GM23248 (cell line): ENCODE data around the gene ZFP92. TPM values are rescaled to one million over a fixed set of nuclear protein-coding genes. Genes with fewer than 3 reads are reported as not detected.

Experiments
- DNase-seq: peaks from one replicate; pipeline ENCODE4 v3.0.0-alpha.2; 2015
- H2AFZ ChIP-seq: fragments of 200-600 bp; sonication (generic); 2 replicates; pipeline ENCODE4 v1.6.1; 2016; ENCODE audit warnings: antibody characterized with exemption
- H3F3A ChIP-seq: fragments of 200-600 bp; sonication (generic); 2 replicates; pipeline ENCODE4 v1.6.1; 2016; ENCODE audit warnings: mild to moderate bottlenecking, antibody characterized with exemption, mixed run types; ENCODE audit not compliant: insufficient read depth
- H3K27ac ChIP-seq: fragments of 200-600 bp; sonication (generic); 2 replicates; pipeline ENCODE4 v1.5.1; 2016; ENCODE audit warnings: mild to moderate bottlenecking
- H3K27me3 ChIP-seq: fragments of 200-600 bp; sonication (generic); replicated peaks from 2 replicates; pipeline ENCODE4 v1.6.1; 2016; ENCODE audit warnings: mild to moderate bottlenecking; ENCODE audit not compliant: insufficient read depth
- H3K36me3 ChIP-seq: fragments of 200-600 bp; sonication (generic); 2 replicates; pipeline ENCODE4 v1.6.1; 2016; ENCODE audit warnings: low read depth, mild to moderate bottlenecking
- H3K4me1 ChIP-seq: fragments of 200-600 bp; sonication (generic); 2 replicates; pipeline ENCODE4 v1.6.1; 2016; ENCODE audit warnings: mild to moderate bottlenecking; ENCODE audit not compliant: insufficient read depth
- H3K4me2 ChIP-seq: fragments of 200-600 bp; sonication (generic); one replicate; pipeline ENCODE4 v1.6.1; 2016; ENCODE audit warnings: mild to moderate bottlenecking; ENCODE audit not compliant: unreplicated experiment
- H3K4me3 ChIP-seq: fragments of 200-600 bp; sonication (generic); 2 replicates; pipeline ENCODE4 v1.5.1; 2016; ENCODE audit warnings: mild to moderate bottlenecking
- H3K79me2 ChIP-seq: fragments of 200-600 bp; sonication (generic); 2 replicates; pipeline ENCODE4 v1.6.1; 2016; ENCODE audit warnings: mild to moderate bottlenecking; ENCODE audit not compliant: insufficient read depth
- H3K9ac ChIP-seq: fragments of 200-600 bp; sonication (generic); 2 replicates; pipeline ENCODE4 v1.6.1; 2016; ENCODE audit warnings: mild to moderate bottlenecking
- H3K9me2 ChIP-seq: fragments of 200-600 bp; sonication (generic); 2 replicates; pipeline ENCODE4 v1.6.1; 2016; ENCODE audit warnings: mixed run types, mild to moderate bottlenecking, moderate library complexity; ENCODE audit not compliant: insufficient read depth
- H3K9me3 ChIP-seq: fragments of 200-600 bp; sonication (generic); one replicate; pipeline ENCODE4 v1.6.1; 2017; ENCODE audit warnings: low read depth
- H4K20me1 ChIP-seq: fragments of 200-600 bp; sonication (generic); 2 replicates; pipeline ENCODE4 v1.6.0; 2016; ENCODE audit not compliant: insufficient read depth
- EZH2 ChIP-seq: fragments of 200-600 bp; sonication (generic); IDR thresholded peaks from 2 replicates; pipeline ENCODE4 v1.6.1; 2018; ENCODE audit warnings: antibody characterized with exemption, mild to moderate bottlenecking; ENCODE audit not compliant: insufficient read depth, poor library complexity, severe bottlenecking
- EZH2phosphoT487 ChIP-seq: fragments of 200-600 bp; sonication (generic); IDR thresholded peaks from 2 replicates; pipeline ENCODE4 v1.6.1; 2018; ENCODE audit warnings: antibody characterized with exemption, moderate library complexity, mild to moderate bottlenecking, low read depth; ENCODE audit not compliant: insufficient read depth
- WGBS, 2 experiments: methylation state at CpG; one replicate each; pipeline ENCODE4 v1.1.6; 2015 to 2017; ENCODE audit warnings: low lambda C conversion rate in 2 of 2, low coverage in 1 of 2; ENCODE audit errors: missing lambda C conversion rate in 2 of 2; 5-methylcytosine and 5-hydroxymethylcytosine counted together
- in situ Hi-C: fragments of 300-500 bp; cut with MboI; formaldehyde crosslinking; loops from 2 replicates; pipeline ENCODE4 v1.15.0; 2020
- polyA plus RNA-seq: library from polyadenylated mRNA; unstranded; fragments of >200 nt; fragmentation: Nextera tagmentation; extraction: Ambion mirVana; gene quantifications from 2 replicates; pipeline ENCODE4 v1.2.1, GENCODE V29; 2016
- total RNA-seq: library from RNA; depleted of rRNA; stranded (reverse); fragments of >200 nt; shearing (Covaris generic); gene quantifications from 2 replicates; pipeline ENCODE4 v1.2.3, GENCODE V29; 2014

The ZFP92 gene
- total and polyA plus RNA-seq, 2 experiments from 2014 or later = 0.11 TPM; not detected in 1

GRCh38 chrX:153416781-153417450, 5.6 kb downstream of the ZFP92 start:
- no peak for TF ChIP-seq EZH2
- TF ChIP-seq EZH2phosphoT487 = no peak
- Histone ChIP-seq H3K9me3 (no peaks in the 10 kb centered on the region), H3K27me3 (no peaks in the 10 kb centered on the region; the same call in 1 of the 2 replicates), H3K4me1 (no peaks in the 10 kb centered on the region), H3K36me3 (no peaks in the 10 kb centered on the region), H2AFZ (no peak overlapping the region), H3K79me2 (no peaks in the 10 kb centered on the region), H3K9me2 (no peaks in the 10 kb centered on the region), H3K4me2 (no peak overlapping the region), H3F3A (no peaks in the 10 kb centered on the region), H3K4me3 (no peak overlapping the region), H3K9ac (no peak overlapping the region), H3K27ac (no peak overlapping the region), H4K20me1 (no peaks in the 10 kb centered on the region)
- 32 to 34% methylated on average over 12 of the region's 12 CpGs for WGBS, 2 experiments
- in situ Hi-C loops = no loop called here
- DNase-seq = no peak

- in situ Hi-C loops = no loop called here
Measured at GRCh38 chrX:153417637-153418036, 6.4 kb downstream of the ZFP92 start.

GRCh38 chrX:153420851-153421599, 9.8 kb downstream of the ZFP92 start:
- Histone ChIP-seq H4K20me1 (no peaks in the 10 kb centered on the region), H3K79me2 (no peaks in the 10 kb centered on the region), H2AFZ (no peak overlapping the region), H3K4me1 (no peaks in the 10 kb centered on the region), H3K9me3 (no peaks in the 10 kb centered on the region), H3K27me3 (no peaks in the 10 kb centered on the region), H3K9ac (no peak overlapping the region), H3K27ac (no peak overlapping the region), H3K4me2 (no peak overlapping the region), H3K9me2 (no peaks in the 10 kb centered on the region), H3F3A (no peaks in the 10 kb centered on the region), H3K4me3 (no peak overlapping the region), H3K36me3 (no peaks in the 10 kb centered on the region)
- TF ChIP-seq EZH2 (no peak), EZH2phosphoT487 (no peak)
- 91 to 96% methylated on average over 12 to 60 of the region's 91 CpGs for WGBS, 2 experiments
- in situ Hi-C loops = no loop called here
- DNase-seq = no peak

More at GRCh38 chrX:153417637-153418036, 6.4 kb downstream of the ZFP92 start:
- no peak overlapping the region for H3K27ac ChIP-seq
- H3K4me3 ChIP-seq = no peak overlapping the region
- H3K9ac ChIP-seq = no peak overlapping the region
- no peak overlapping the region for H3K4me2 ChIP-seq
- TF ChIP-seq EZH2phosphoT487 = no peak
- no peaks in the 10 kb centered on the region for H3K4me1 ChIP-seq
- no peaks in the 10 kb centered on the region for H4K20me1 ChIP-seq
- no peaks in the 10 kb centered on the region for H3K9me3 ChIP-seq
- no peak for DNase-seq
- no peaks in the 10 kb centered on the region for H3F3A ChIP-seq
- WGBS, 2 experiments = 59 to 74% methylated on average over 4 to 8 of the region's 8 CpGs
- H2AFZ ChIP-seq = no peak overlapping the region
- no peaks in the 10 kb centered on the region for H3K27me3 ChIP-seq
- H3K79me2 ChIP-seq = no peaks in the 10 kb centered on the region
- no peaks in the 10 kb centered on the region for H3K9me2 ChIP-seq
- no peaks in the 10 kb centered on the region for H3K36me3 ChIP-seq

- Histone ChIP-seq H2AFZ (no peak overlapping the region), H3K27ac (no peak overlapping the region), H3K4me3 (no peak overlapping the region), H3K79me2 (no peaks in the 10 kb centered on the region), H3K36me3 (no peaks in the 10 kb centered on the region), H4K20me1 (no peaks in the 10 kb centered on the region), H3K9me3 (no peaks in the 10 kb centered on the region), H3K4me2 (no peak overlapping the region), H3F3A (no peaks in the 10 kb centered on the region), H3K4me1 (no peaks in the 10 kb centered on the region), H3K9me2 (no peaks in the 10 kb centered on the region), H3K27me3 (no peaks in the 10 kb centered on the region), H3K9ac (no peak overlapping the region)
- in situ Hi-C loops = no loop called here
- no peak for DNase-seq
- WGBS, 2 experiments = 85 to 89% methylated on average over 5 to 18 of the region's 18 CpGs
- no peak for TF ChIP-seq EZH2phosphoT487
- TF ChIP-seq EZH2 = no peak
Measured at GRCh38 chrX:153421856-153422255, 10.6 kb downstream of the ZFP92 start.
